HG02981 (cell line): ENCODE results near the gene RAPGEF4.

Source experiments
- ATAC-seq: cut with Tn5 transposase; IDR thresholded peaks from one replicate; pipeline ENCODE4 v1.9.1; 2021; ENCODE audit warnings: mild to moderate bottlenecking, moderate library complexity; ENCODE audit not compliant: unreplicated experiment

The RAPGEF4 gene

GRCh38 chr2:172821370-172822338 is 86.0 kb downstream of the RAPGEF4 start:
- no peak for ATAC-seq

- ATAC-seq = no peak
These were observed 86.9 kb downstream of the RAPGEF4 start for GRCh38 chr2:172822585-172822984.

- no peak for ATAC-seq
These were observed 87.7 kb downstream of the RAPGEF4 start for GRCh38 chr2:172823261-172823850.

- ATAC-seq = no peak
These were observed 90.9 kb downstream of the RAPGEF4 start for GRCh38 chr2:172826522-172826921.

- ATAC-seq = no peak
These were observed 93.6 kb downstream of the RAPGEF4 start for GRCh38 chr2:172829229-172829628.

GRCh38 chr2:172830482-172830881 is 94.8 kb downstream of the RAPGEF4 start:
- ATAC-seq = no peak

GRCh38 chr2:172833898-172834297 is 98.3 kb downstream of the RAPGEF4 start:
- no peak for ATAC-seq

- ATAC-seq = no peak
These were observed 99.2 kb downstream of the RAPGEF4 start for GRCh38 chr2:172834881-172835280.

- ATAC-seq = no peak
These were observed 100.7 kb downstream of the RAPGEF4 start for GRCh38 chr2:172836347-172836821.

GRCh38 chr2:172836827-172837226 is 101.2 kb downstream of the RAPGEF4 start:
- no peak for ATAC-seq

GRCh38 chr2:172839446-172839845 is 103.8 kb downstream of the RAPGEF4 start:
- no peak for ATAC-seq

GRCh38 chr2:172842511-172843265 is 107.0 kb downstream of the RAPGEF4 start:
- no peak for ATAC-seq

GRCh38 chr2:172843266-172843582 is 107.6 kb downstream of the RAPGEF4 start:
- ATAC-seq = no peak

GRCh38 chr2:172843902-172844715 is 108.5 kb downstream of the RAPGEF4 start:
- ATAC-seq = no peak

GRCh38 chr2:172845028-172845630 is 109.5 kb downstream of the RAPGEF4 start:
- no peak for ATAC-seq

- ATAC-seq = no peak
These were observed 110.9 kb downstream of the RAPGEF4 start for GRCh38 chr2:172846551-172846950.

GRCh38 chr2:172847188-172847587 is 111.5 kb downstream of the RAPGEF4 start:
- no peak for ATAC-seq

GRCh38 chr2:172848519-172848918 is 112.9 kb downstream of the RAPGEF4 start:
- no peak for ATAC-seq

- ATAC-seq = no peak
These were observed 114.0 kb downstream of the RAPGEF4 start for GRCh38 chr2:172849519-172850217.

- ATAC-seq = no peak
These were observed 119.9 kb downstream of the RAPGEF4 start for GRCh38 chr2:172855588-172855987.
